GM21529 (cell line): ENCODE data around the gene CHCHD6.
"Not testable (repeated sequence)": the region's sequence is repeated elsewhere in the genome, so short reads cannot be mapped to it uniquely, and the experiment has no call there.

Experiments used
- ATAC-seq: cut with Tn5 transposase; IDR thresholded peaks from one replicate; pipeline ENCODE4 v1.9.1; 2021; ENCODE audit not compliant: unreplicated experiment

Gene CHCHD6

DNA sequence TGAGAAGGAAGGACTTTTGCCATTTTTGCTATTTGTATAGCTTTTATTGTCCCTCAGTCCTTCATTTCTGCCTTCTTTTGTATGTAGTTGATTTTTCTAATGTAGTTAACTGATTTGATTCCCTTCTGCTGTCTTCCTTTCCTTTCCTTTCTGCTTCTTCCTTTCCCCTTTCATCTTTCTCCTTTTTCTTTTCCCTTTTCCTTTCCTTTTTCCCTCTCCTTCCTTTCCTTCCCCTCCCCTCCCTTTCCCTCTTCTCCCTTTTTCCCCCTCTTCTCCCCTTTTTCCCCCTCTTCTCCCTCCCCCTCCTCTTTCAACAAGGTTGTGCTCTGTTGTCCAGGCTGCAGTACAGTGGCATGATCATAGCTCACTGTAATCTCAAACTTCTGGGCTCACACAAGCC, 59.0 kb downstream of the CHCHD6 start:
- no peak for ATAC-seq

DNA sequence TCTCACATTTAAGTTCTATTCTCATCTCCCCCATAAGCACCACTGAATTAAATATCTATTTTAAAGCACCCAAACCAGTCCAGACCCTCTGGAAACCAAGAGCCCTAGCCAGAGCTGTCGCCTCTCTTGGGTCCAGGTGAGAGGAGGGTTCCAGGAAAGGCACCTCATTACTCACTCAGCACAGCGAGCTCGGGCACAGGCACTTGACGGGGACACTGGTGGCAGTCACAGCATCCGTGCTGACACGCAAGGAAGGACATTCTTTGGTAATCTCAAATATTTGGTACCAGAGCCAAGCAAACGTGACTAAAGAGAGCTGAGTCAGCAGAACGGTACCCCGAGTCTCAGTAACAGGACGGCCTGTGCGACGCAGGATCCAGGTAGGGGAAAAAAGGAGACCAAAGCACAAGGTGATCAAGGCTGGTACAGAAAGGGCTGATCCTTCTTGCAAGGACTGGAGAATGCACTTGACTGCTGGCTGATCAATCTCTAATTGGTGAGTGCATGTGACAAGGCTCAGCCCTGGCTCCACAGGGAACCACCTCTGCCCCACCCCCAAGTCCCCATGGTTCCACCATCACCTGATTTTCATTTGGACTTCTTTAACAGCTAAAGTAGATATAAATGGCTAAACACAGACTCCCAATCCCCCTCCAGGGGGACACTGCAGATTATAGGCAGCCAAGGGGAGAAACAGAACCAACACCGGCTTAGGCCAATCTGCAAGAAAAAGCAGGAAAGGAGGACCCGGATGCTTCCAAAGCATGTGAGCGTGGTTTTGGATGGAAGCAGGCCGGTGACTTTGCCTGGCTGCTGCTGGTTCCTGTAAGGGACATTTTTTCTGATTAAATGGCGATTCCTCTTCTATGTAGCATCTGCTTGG, 61.4 kb downstream of the CHCHD6 start:
- ATAC-seq = no peak

DNA sequence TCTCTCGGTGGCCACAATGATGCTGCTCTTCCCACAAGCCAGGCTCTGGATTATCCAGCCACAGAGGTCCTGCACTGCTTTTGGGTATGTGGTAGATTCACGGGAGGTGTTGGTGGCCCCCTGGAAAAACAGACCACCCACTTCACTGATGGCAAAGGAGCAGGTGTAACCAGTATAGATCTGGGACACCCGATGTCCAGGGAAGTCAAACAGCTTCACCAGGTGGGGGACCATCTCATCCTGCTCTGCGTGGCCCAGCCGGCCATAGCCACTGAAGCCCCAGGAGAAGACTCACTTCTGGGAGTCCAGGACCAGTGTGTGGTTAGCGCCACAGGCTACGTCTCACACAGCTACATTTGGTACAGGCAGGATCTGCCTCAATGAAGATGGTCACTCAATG, 62.6 kb downstream of the CHCHD6 start:
- no peak for ATAC-seq

DNA sequence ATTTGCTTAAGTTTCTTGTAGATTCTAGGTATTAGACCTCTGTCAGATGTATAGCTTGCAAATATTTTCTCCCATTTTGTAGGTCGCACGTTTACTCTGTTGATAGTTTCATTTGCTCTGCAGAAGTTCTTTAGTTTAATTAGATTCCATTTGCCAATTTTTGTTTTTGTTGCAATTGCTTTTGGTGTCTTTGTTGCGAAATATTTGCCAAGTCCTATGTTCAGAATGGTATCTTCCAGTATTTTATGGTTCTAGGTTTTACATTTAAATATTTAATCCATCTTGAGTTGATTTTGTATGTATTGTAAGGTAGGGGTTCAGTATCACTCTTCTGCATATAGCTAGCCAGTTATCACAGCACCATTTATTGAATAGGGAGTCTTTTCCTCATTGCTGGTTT, 64.9 kb downstream of the CHCHD6 start:
- ATAC-seq = no peak

DNA sequence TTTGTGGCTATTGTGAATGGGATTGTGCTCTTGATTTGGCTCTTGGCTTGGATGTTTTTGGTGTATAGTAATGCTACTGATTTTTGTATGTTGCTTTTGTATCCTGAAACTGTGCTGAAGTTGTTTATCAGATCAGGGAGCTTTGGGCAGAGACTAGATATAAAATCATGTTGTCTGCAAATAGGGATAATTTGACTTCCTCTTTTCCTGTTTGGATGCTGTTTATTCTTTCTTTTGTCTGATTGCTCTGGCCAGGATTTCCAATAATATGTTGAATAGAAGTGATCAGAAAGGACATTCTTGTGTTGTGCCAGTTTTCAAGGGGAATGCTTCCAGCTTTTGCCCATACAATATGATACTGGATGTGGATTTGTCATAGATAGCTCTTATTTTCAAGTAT, 66.1 kb downstream of the CHCHD6 start:
- no peak for ATAC-seq

DNA sequence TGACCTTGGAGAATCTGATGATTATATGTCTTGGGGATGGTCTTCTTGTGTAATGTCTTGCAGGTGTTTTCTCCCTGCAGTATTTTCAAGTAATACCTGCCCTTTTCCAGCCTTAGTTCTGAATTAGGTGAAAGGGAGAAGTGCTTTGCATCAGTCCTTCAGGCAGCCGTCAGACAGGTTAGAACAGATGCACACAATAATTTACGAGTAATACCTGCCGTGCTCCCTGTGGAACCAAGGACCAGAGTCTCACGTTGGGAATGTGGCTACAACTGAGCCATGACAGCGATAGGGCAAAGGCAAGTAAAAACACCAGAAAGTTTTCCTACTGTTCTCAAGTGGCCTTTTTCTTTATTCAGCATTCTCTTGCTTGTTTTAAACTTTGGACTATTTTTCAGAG, 69.1 kb downstream of the CHCHD6 start:
- ATAC-seq = no peak

DNA sequence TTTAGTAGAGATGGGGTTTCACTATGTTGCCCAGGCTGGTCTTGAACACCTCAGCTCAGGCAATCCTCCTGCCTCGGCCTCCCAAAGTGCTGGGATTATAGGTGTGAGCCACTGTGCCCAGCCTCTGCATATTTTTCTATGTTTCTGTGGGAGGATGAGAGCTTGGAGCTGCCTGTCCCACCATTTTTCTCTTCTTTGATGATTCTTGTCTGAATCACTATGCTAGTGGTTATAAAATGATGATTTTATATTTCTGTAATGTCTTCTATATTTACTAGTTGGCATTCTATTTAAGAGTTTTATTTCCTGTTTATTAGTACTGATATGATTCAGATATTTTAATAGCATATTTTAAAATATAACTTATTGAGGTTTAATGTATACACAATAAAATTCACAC, 69.7 kb downstream of the CHCHD6 start:
- no peak for ATAC-seq

DNA sequence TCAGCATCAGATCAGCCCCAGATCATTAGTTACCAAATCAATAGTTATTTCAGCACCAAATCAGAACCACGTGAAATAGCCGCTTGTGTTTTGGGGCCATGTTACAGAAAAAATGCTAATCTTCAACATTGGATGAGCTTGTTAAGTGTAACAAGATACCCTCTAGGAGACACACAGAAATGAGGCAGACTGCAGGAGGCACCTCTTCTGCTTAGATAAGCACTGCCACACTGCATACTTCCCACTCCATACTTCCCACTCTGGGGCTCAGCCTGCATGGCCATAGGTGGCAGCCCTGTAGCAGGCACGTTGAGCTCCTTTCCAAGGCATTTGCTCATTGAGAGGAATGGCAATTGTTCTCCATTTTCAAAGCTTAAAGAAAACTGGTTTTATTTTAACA, 73.3 kb downstream of the CHCHD6 start:
- no peak for ATAC-seq

DNA sequence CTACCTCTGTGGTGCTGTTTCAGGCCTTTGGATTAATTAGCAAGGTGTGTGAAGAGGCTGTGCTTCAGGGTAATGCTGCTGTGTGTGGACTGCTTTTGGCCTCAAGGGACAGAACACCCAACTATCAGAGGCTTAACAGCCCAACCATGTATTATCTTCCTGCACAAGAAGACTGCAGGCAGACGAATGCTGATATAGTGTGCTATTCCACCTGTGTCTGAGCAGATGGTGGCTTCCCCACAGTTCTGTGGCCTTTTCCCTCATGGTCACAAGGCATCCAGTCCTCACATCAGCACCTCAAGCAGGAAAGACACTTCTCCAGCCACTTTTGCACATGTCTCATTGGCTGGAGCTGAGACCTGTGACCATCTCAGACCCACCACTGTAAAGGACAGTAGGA, 76.6 kb downstream of the CHCHD6 start:
- ATAC-seq = no peak

DNA sequence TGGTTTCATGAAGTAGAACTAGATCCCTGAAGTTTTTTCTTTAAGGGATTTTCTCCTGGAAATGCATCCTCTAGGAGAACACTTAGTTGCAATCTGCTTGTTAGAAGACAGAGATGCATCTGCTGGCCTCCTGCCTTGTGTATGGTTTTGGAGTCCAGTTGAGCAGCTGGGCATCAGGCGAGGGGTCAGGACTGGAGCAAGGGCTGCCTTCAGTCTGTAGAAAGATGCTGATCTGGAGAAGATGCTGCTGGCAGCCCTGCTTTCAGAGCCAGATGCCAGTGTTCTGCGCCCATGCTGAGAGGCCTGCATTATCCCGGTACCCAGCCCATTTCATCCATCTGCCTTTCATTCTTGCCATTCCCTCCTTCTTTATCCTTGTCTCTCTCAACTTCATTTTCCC, 77.4 kb downstream of the CHCHD6 start:
- ATAC-seq = no peak

DNA sequence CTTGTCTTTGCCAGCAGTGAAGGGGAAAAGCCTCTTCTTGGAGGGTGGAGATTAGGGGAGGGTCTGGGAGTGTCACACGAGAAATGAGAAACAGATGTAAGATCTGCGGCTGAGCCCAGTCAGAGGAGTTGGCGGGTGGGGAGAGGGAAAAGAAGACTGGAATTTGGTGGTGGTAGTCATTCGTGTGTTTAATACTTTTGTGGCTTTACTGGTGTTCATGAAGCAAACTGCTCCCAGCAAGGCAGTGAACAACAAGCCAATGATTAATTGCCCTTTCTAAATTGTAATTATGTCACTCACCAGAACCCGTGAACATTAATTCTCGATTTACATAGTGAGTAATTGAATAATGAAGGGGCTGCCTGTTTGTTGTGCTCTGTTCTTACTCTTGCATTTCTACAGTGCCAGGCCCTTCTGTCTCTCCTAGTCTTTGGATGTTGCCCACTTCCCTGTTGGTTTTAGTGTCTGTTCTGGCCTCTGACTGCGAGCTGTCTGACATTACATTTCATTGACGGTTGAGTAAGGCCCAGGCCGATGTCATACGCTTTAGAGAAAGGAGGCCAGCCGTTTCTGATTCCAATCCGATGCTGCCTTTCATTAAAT, 78.0 kb downstream of the CHCHD6 start:
- no peak for ATAC-seq

DNA sequence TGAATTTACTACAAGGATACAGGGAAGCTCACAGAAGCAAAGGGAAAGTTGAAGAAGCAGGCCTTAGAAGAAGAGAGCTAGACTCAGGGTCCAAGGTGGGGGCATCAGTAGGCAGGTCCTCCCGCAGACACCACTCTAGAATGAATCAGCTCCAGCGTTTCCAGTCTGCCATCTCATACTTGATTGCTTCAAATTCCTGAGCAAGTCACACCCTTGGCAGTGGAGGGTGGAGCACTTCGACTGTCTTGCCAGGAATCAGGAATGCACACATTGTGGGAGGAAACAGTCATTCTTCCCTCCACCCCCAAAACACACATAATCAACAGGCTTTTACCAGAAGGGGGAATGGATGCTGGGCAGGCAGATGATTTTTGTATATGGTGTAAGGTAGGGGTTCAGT, 78.5 kb downstream of the CHCHD6 start:
- no peak for ATAC-seq

DNA sequence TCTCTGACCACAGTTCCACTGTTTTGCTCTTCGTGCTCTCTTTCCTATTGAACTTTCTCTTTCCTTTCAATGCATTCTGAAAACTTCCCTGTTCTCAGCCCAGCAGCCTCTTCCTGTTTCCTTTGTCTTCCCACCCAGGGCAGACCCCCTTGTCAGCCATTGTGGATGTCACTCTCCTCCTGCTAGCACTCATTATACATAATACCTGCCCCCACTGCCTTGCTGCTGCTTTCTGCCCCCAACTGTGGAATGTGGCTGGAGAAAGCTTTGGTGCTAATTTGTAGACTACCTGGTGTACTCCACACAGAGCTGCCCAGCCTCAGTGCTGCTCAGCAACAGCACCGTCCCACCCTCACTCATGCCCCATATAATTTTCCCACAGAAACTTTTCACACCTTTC, 80.2 kb downstream of the CHCHD6 start:
- no peak for ATAC-seq

DNA sequence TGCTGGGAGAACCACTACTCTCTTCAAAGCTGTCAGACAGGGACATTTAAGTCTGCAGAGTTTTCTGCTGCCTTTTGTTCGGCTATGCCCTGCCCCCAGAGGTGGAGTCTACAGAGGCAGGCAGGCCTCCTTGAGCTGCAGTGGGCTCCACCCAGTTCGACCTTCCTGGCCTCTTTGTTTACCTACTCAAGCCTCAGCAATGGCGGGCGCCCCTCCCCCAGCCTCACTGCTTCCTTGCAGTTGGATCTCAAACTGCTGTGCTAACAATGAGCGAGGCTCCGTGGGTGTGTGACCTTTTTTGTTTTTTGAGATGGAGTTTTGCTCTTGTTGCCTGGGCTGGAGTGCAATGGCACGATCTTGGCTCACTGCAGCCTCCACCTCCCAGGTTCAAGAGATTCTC, 87.3 kb downstream of the CHCHD6 start:
- not testable (repeated sequence) for ATAC-seq

DNA sequence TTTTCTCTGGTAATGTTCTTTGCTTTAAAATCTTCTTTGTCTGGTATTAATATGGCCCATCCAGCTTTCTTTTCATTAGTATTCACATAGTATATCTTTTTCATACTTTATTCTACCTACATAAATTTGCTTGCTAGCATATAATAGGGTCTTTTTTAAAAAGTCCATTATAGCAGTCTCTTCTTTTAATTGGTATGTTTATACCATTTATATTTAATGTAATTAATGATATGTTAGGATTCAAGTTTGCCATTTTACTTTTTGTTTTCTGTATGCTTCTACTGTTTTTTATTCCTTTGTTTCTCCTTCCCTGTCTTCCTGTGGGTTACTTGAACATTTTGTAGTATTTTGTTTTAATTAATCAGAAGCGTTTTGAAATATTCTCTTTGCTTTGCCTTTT, 89.0 kb downstream of the CHCHD6 start:
- no peak for ATAC-seq

DNA sequence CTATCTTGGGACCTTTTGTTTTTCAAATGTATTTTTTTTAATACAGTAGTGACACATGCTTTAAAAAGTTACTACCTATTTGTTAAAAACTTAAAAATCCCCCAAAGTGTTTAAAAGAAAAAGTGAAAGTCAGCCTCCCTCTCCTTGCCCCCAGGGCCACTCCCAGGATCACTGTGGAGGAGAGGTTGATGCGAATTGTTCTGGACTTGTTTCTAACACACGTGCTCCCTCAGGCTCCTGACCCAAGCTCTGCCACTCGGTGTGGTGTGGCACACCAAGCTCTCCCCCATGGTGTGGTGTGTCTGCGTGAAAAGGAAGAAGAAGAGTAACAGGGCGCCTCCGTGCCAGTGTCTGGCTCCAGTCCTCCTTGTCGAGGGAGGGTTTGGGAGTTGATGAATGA, 93.5 kb downstream of the CHCHD6 start:
- ATAC-seq = no peak

DNA sequence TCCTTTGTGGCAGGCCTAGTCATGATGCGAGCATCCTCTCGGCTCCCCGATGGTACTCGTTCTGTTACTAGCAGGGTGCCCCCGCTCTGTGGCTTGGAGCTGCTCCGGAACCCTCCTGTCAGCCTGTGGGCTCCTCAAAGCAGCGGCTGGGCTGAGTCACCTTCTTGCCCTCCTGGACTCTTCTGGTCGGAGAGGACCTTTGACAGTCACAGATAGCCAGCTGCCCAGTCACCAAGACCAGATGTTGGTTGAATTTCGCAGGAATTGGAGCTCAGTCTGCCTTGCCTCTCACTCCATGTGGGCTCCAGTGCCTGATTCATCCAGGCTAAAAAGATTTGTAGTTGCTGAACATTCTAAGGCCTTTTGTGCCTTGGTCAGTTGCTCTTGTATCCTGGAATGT, 94.5 kb downstream of the CHCHD6 start:
- no peak for ATAC-seq

DNA sequence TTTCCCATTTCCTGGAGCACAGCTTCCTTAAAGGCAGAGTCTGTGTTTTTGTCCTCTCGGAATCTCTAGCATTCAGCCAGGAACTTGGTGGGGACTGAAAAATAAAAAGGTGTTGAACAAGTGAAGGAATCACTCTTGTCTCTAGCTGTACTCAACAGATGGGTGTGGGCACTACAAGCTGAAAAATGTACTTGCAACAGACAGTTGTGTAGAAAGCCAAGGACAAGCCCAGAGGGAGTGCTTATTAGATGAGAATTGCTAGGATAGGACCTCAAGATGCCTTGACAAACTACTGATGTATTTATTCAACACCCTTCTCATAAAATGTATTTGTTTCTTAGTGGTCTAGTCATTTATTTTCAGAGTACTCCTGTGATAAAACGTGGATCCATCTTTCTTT, 95.1 kb downstream of the CHCHD6 start:
- ATAC-seq = no peak

DNA sequence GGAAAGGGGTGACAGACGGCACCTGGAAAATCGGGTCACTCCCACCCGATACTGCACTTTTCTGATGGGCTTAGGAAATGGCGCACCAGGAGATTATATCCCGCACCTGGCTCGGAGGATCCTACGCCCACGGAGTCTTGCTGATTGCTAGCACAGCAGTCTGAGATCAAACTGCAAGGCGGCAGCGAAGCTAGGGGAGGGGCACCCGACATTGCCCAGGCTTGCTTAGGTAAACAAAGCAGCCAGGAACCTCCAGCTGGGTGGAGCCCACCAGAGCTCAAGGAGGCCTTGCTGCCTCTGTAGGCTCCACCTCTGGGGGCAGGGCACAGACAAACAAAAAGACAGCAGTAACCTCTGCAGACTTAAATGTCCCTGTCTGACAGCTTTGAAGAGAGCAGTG, 97.3 kb downstream of the CHCHD6 start:
- not testable (repeated sequence) for ATAC-seq

DNA sequence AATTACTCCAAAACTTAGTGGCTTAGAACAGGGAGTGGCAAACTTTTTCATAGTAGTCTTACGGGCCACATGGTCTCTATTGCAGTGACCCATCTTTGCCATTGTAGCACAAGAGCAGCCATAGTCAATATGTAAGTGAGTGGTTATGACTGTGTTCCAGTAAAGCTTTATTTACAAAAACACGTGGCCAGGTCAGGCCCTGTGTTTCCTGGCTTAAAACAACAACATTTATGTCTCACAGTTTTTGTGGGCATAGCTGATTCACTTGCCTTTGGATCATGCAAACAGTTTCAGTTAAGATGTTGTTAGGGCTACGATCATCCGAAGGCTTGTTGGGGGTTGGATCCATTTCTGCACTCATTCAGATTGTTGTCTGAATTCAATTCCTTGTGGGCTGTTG, 103.8 kb downstream of the CHCHD6 start:
- no peak for ATAC-seq

DNA sequence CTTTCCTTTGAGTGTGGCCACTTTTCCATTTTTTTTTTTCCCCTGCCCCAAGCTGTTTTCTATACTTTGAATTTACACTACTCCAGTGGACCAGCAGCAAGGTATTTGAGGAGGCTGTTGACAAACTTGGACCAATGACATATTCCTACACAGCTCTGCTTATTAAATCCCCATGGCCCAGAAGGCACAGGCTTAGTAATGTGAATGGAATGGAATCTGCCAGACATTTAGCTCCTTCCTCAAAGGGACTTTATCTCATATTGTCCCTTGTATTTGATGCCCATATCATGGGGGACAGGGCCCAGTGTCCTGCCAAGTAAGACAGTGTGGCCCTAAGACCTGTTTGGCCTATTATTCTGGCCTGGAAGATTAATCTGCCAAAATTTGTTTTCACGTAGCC, 107.5 kb downstream of the CHCHD6 start:
- no peak for ATAC-seq

DNA sequence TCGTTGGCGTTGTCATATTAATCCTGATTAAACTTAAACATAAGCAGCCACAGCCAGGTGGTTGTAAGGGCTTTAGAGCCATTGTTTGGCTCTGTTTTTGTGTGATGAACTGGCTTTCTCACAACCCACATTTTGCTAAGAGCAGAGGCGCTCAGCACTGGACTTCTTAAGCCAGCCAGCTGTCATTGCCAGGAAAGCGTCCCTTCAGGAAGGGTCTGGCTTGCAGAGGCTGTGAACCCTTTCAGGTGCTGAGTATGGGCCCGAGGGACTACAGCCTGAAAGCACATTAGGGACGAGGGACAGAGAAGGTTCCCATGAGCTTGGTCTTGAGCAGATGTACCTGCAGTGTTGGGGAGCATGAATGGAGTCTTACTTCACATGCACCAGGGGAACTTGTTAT, 112.3 kb downstream of the CHCHD6 start:
- no peak for ATAC-seq
